Neural cell (in vitro differentiated cells): ENCODE measurements around the gene MRPL52. TPM values are rescaled to one million over a fixed set of nuclear protein-coding genes. Genes with fewer than 3 reads are reported as not detected.

Experiments used
- H2AFZ ChIP-seq: fragments of 200-600, 300-800 bp; sonication (generic), shearing (Covaris generic); 2 replicates; pipeline ENCODE4 v1.6.0; 2014; ENCODE audit warnings: low read depth, mild to moderate bottlenecking, antibody characterized with exemption, low read length, moderate library complexity
- H3F3A ChIP-seq: fragments of 200-600 bp; shearing (Covaris generic); 2 replicates; pipeline ENCODE4 v1.6.1; 2016; ENCODE audit warnings: mild to moderate bottlenecking, moderate library complexity, mixed read lengths, antibody characterized with exemption, low read length; ENCODE audit not compliant: insufficient read depth, poor library complexity, severe bottlenecking
- H3K27ac ChIP-seq: fragments of 200-600, 300-800 bp; sonication (generic), shearing (Covaris generic); 2 replicates; pipeline ENCODE4 v1.5.1; 2014; ENCODE audit warnings: mild to moderate bottlenecking, low read length, moderate library complexity
- H3K27me3 ChIP-seq: fragments of 300-800, 200-600 bp; sonication (generic), shearing (Covaris generic); 2 replicates; pipeline ENCODE4 v1.6.0; 2014; ENCODE audit warnings: mild to moderate bottlenecking, low read depth, low read length, moderate library complexity; ENCODE audit not compliant: insufficient read depth
- H3K36me3 ChIP-seq: fragments of 300-800, 200-600 bp; sonication (generic), shearing (Covaris generic); 2 replicates; pipeline ENCODE4 v1.5.1; 2014; ENCODE audit warnings: mild to moderate bottlenecking, antibody characterized with exemption, low read length, moderate library complexity; ENCODE audit not compliant: insufficient read depth
- H3K4me2 ChIP-seq: fragments of 300-800, 200-600 bp; sonication (generic), shearing (Covaris generic); 2 replicates; pipeline ENCODE4 v1.6.0; 2014; ENCODE audit warnings: mild to moderate bottlenecking, low read length
- H3K4me3 ChIP-seq: fragments of 300-800, 200-600 bp; sonication (generic), shearing (Covaris generic); 2 replicates; pipeline ENCODE4 v1.5.1; 2014; ENCODE audit warnings: mild to moderate bottlenecking, low read length, moderate library complexity
- H3K79me2 ChIP-seq: fragments of 200-600 bp; shearing (Covaris generic); replicated peaks from 2 replicates; pipeline ENCODE4 v1.6.0; 2014; ENCODE audit warnings: mild to moderate bottlenecking, low read length, moderate library complexity; ENCODE audit not compliant: insufficient read depth
- H3K9ac ChIP-seq: fragments of 300-800, 200-600 bp; sonication (generic), shearing (Covaris generic); 2 replicates; pipeline ENCODE4 v1.6.1; 2016; ENCODE audit warnings: mild to moderate bottlenecking, low read length, mixed read lengths
- H3K9me2 ChIP-seq: fragments of 200-600 bp; shearing (Covaris generic); 2 replicates; pipeline ENCODE4 v1.6.1; 2016; ENCODE audit warnings: mild to moderate bottlenecking, low read length, mixed read lengths; ENCODE audit not compliant: insufficient read depth
- H3K9me3 ChIP-seq: fragments of 200-600, 300-800 bp; sonication (generic), shearing (Covaris generic); 2 replicates; pipeline ENCODE4 v1.6.1; 2016; ENCODE audit warnings: mild to moderate bottlenecking, mixed run types, low read length, moderate library complexity, mixed read lengths
- H4K20me1 ChIP-seq: fragments of 200-600 bp; shearing (Covaris generic); 2 replicates; pipeline ENCODE4 v1.6.1; 2016; ENCODE audit warnings: mild to moderate bottlenecking, mixed run types; ENCODE audit not compliant: insufficient read depth
- CTCF ChIP-seq: fragments of 450-650 bp; IDR thresholded peaks from 2 replicates; pipeline ENCODE4 v1.5.1; 2014; ENCODE audit warnings: antibody characterized with exemption, mild to moderate bottlenecking, moderate library complexity; ENCODE audit not compliant: poor library complexity, severe bottlenecking
- EP300 ChIP-seq: fragments of 450-650 bp; conservative IDR thresholded peaks from 2 replicates; pipeline ENCODE4 v1.6.1; 2014; ENCODE audit warnings: antibody characterized with exemption, mild to moderate bottlenecking, moderate library complexity; ENCODE audit not compliant: poor library complexity, severe bottlenecking
- EZH2 ChIP-seq: fragments of 200-600, 300-800 bp; shearing (Covaris generic), sonication (generic); IDR thresholded peaks from 2 replicates; pipeline ENCODE4 v1.6.1; 2014; ENCODE audit warnings: antibody characterized with exemption, low read length, borderline replicate concordance, mild to moderate bottlenecking; ENCODE audit not compliant: insufficient read depth, poor library complexity, severe bottlenecking
- MXI1 ChIP-seq: fragments of 450-650 bp; conservative IDR thresholded peaks from 2 replicates; pipeline ENCODE4 v1.6.1; 2014; ENCODE audit warnings: antibody characterized with exemption, mild to moderate bottlenecking; ENCODE audit not compliant: poor library complexity, severe bottlenecking
- POLR2AphosphoS5 ChIP-seq: IDR thresholded peaks from 2 replicates; pipeline ENCODE4 v1.6.1; 2012
- RAD21 ChIP-seq: fragments of 450-650 bp; conservative IDR thresholded peaks from 2 replicates; pipeline ENCODE4 v1.6.1; 2014; ENCODE audit warnings: antibody characterized with exemption, mild to moderate bottlenecking, moderate library complexity
- REST ChIP-seq: IDR thresholded peaks from 2 replicates; pipeline ENCODE4 v1.6.1; 2012; ENCODE audit warnings: borderline replicate concordance
- SMC3 ChIP-seq: fragments of 450-650 bp; conservative IDR thresholded peaks from 2 replicates; pipeline ENCODE4 v1.6.1; 2014; ENCODE audit warnings: antibody characterized with exemption, mild to moderate bottlenecking, moderate library complexity; ENCODE audit not compliant: poor library complexity
- TAF1 ChIP-seq: IDR thresholded peaks from 2 replicates; pipeline ENCODE4 v1.6.1; 2012; ENCODE audit warnings: low read depth
- polyA plus RNA-seq: library from polyadenylated mRNA; depleted of rRNA; stranded (reverse); fragments of >200 nt; gene quantifications from 2 replicates; pipeline ENCODE4 v1.2.3, GENCODE V29; 2014

The MRPL52 gene
- polyA plus RNA-seq, 1 donor from 2014 or later, result 161 TPM

DNA sequence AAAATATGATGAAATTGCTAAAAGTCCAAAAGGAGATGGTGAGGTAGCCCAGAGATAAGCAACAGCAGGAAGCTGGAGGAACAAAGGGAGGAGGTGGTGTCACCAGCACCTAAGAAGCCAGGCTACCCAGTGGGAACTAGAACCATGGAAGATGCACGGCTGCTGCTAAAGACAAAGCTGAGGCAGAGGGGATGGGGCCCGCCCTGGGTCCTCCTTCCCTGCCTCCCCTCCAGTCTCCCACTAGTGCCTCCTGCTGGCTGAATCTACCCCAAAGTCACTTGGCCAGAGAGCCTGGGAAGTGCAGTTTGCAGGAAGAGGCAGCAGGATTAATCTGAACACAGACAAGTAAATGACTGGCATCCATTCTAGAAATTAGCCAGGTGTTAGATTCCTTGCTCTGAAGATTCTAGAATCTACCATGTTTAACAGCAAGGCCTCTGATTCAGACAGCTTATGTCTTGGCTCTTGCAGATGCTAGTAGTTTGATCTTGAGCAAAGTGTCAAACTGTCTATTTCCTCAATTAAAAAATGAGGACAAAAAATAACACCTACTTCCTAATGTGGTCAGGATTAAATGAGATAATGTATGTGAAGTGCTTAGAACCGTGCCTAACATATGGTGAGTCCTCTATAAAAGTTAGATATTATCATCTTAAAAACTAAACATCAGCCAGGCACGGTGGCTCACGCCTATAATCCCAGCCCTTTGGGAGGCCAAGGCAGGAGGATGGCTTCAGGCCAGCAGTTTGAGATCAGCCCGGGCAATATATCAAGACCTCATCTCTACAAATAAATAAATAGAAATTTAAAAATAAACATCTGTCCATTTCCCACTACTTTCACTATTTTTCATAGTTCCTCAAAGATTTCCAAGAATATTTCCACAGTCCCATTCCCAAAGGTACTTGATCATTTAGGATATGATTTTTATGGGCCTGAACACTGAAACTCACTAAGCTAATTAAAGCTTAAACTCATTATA lies 36.0 kb downstream of the MRPL52 start:
- no peak overlapping the region for H3K4me3 ChIP-seq
- no peaks in the 10 kb centered on the region for H4K20me1 ChIP-seq
- H3K9me2 ChIP-seq, result no peaks in the 10 kb centered on the region
- no peak overlapping the region for H3K9ac ChIP-seq
- no peaks in the 10 kb centered on the region for H3K9me3 ChIP-seq
- no peak overlapping the region for H3K27ac ChIP-seq
- H3F3A ChIP-seq, result no peaks in the 10 kb centered on the region
- H2AFZ ChIP-seq, result no peak overlapping the region
- H3K79me2 ChIP-seq, result no peaks in the 10 kb centered on the region
- no peak for TF ChIP-seq TAF1
- no peak for TF ChIP-seq MXI1
- TF ChIP-seq POLR2AphosphoS5, result no peak
- TF ChIP-seq EP300, result no peak
- TF ChIP-seq CTCF, result no peak
- TF ChIP-seq RAD21, result no peak
- TF ChIP-seq REST, result no peak
- no peak for TF ChIP-seq EZH2
- TF ChIP-seq SMC3, result no peak
- no peak overlapping the region for H3K4me2 ChIP-seq
- H3K27me3 ChIP-seq, result no peaks in the 10 kb centered on the region
- no peaks in the 10 kb centered on the region for H3K36me3 ChIP-seq

DNA sequence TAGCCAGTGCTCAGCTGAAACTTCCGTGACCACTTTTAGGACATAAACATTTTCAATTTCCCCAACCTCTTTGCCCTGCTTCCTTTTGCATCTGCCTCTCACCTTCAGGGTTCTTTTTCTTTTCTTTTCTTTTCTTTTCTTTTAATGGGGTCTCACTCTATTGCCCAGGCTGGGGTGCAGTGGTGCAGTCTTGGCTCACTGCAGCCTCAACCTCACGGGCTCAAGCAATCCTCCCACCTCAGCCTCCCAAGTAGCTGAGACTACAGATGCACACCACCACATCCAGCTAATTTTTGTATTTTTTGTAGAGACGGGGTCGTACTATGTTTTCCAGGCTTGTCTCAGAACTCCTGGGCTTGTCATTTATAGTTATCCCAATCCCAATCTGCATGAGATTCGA lies 37.2 kb downstream of the MRPL52 start:
- Histone ChIP-seq H3K9me2 (no peaks in the 10 kb centered on the region), H3K27ac (no peak overlapping the region), H3K79me2 (no peaks in the 10 kb centered on the region), H3K27me3 (peaks cover 9% of the 10 kb centered on the region), H3F3A (no peaks in the 10 kb centered on the region), H4K20me1 (no peaks in the 10 kb centered on the region), H3K4me2 (no peak overlapping the region), H3K36me3 (no peaks in the 10 kb centered on the region), H3K9me3 (no peaks in the 10 kb centered on the region), H2AFZ (no peak overlapping the region), H3K4me3 (no peak overlapping the region), H3K9ac (no peak overlapping the region)
- TF ChIP-seq TAF1 (no peak), CTCF (no peak), SMC3 (no peak), POLR2AphosphoS5 (no peak), REST (no peak), EZH2 (no peak), MXI1 (no peak), EP300 (no peak), RAD21 (no peak)
